Measurements from ENCODE around the gene GPN3. TPM values are rescaled to one million over a fixed set of nuclear protein-coding genes. Genes with fewer than 3 reads are reported as not detected.

The GPN3 gene
- total RNA-seq, 6 experiments from 2014 or later: 8.0 to 20.7 (median 13.9) TPM

DNA sequence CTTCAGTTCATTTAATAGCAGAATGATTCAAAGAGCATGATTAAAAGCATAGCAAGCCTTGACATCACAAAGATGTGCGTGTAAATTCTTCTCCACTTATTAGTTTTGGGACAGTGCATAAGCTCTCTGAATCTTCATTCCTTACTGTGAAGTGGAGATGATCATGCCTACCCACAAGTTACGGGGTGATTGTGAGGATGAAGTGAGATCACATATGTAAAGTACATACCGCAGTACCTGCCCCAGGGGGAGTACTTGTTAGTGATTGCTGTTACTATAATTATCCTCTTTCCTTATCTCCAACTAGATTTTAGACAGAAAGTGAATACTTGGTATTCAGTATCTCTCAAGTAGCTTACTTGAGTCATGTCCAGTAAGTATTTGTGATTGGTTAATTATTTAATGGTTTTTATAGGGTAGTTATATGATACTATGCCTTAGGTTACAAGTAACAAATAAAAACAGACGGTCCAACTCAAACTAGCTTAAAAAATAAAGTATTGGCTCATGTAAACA is 40.1 kb upstream of the GPN3 start:
- Histone ChIP-seq H3K27me3 (no peaks in the 10 kb centered on the region), H3K9me3 (no peaks in the 10 kb centered on the region), H3K4me3 (no peak overlapping the region), H3K4me1 (no peaks in the 10 kb centered on the region), H3K27ac (no peak overlapping the region), H3K36me3 (no peaks in the 10 kb centered on the region)
- ATAC-seq (no peak), DNase-seq (no peak)
- intact Hi-C loops (cut with DNase I): loop anchor here (5.0 to 10.0 kb wide), 2 partner anchors 94 to 97 kb away; no protein-coding TSS in a partner anchor
- WGBS (ENCODE audit: insufficient coverage, low coverage, low lambda C conversion rate, missing lambda C conversion rate): 68% methylated on average over 4 of the region's 4 CpGs
- TF ChIP-seq CTCF (IDR thresholded peaks at IDR 0.05) (no peak), POLR2A (IDR thresholded peaks at IDR 0.05) (no peak)

DNA sequence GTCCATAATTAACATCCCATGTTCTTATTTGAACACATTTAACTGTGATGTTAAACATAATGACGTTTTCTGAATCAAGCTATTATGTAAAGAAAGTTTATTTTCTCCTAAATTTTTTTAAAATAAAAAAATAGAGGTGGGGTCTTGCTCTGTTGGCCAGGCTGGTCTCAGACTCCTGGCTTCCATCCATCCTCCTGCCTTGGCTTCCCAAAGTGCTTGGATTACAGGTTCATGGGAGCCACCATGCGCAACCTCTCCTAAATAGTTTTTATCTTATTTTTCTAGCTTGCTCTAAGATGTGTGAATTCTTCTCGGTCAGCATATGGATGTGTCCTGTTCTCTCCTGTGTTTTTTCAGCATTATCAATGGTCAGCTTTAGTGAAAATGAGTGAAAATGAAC is 37.3 kb upstream of the GPN3 start:
- ATAC-seq: no peak
- DNase-seq: no peak
- intact Hi-C loops (cut with DNase I): loop anchor here (5.0 to 10.0 kb wide), 2 partner anchors 97 to 99 kb away; no protein-coding TSS in a partner anchor
- Histone ChIP-seq H3K4me3 (no peak overlapping the region), H3K27me3 (no peaks in the 10 kb centered on the region), H3K9me3 (no peaks in the 10 kb centered on the region), H3K4me1 (peaks cover 0 to 11% (median 4%) of the 10 kb centered on the region in 4 donors), H3K27ac (no peak overlapping the region), H3K36me3 (no peaks in the 10 kb centered on the region)
- WGBS (ENCODE audit: insufficient coverage, low coverage, low lambda C conversion rate, missing lambda C conversion rate): 71% methylated on average over 3 of the region's 3 CpGs
- no peak for TF ChIP-seq CTCF (IDR thresholded peaks at IDR 0.05)

GRCh38 chr12:110503432-110503831 is 35.4 kb upstream of the GPN3 start:
- Histone ChIP-seq H3K36me3 (no peaks in the 10 kb centered on the region), H3K27ac (no peak overlapping the region), H3K27me3 (no peaks in the 10 kb centered on the region), H3K9me3 (no peaks in the 10 kb centered on the region), H3K4me1 (peaks cover 0 to 27% (median 12%) of the 10 kb centered on the region in 4 donors), H3K4me3 (no peak overlapping the region)
- no peak for ATAC-seq
- TF ChIP-seq POLR2A (IDR thresholded peaks at IDR 0.05) (no peak), CTCF (IDR thresholded peaks at IDR 0.05) (no peak)
- intact Hi-C loops (cut with DNase I): loop anchor here in 1 of 2 donors (10.0 kb wide), 1 partner anchor 101 kb away; no protein-coding TSS in a partner anchor
- WGBS (ENCODE audit: insufficient coverage, low coverage, low lambda C conversion rate, missing lambda C conversion rate): 88% methylated on average over 1 of the region's 1 CpG
- no peak for DNase-seq

- intact Hi-C loops (cut with DNase I): loop anchor here in 1 of 2 donors (10.0 kb wide), 1 partner anchor 103 kb away; no protein-coding TSS in a partner anchor
- TF ChIP-seq POLR2A (IDR thresholded peaks at IDR 0.05) (peak; percentile 96), CTCF (IDR thresholded peaks at IDR 0.05) (no peak)
- peak; percentile 97 to 99 (median 98) for DNase-seq
Observed at GRCh38 chr12:110501752-110502738, 34.0 kb upstream of the GPN3 start, which contains the start of the genes RAD9B and VPS29. TSS of gene RAD9B (plus strand) at chr12:110502331. CDS start at chr12:110502338, 7 bp downstream. TSS of gene VPS29 (minus strand) at chr12:110502111. CDS start at chr12:110502051, 60 bp downstream.

More at GRCh38 chr12:110501752-110502738, 34.0 kb upstream of the GPN3 start, which contains the start of the genes RAD9B and VPS29:
- peak; percentile 95 to 98 (median 96) for ATAC-seq
- H3K9me3 ChIP-seq: no peaks in the 10 kb centered on the region
- peak within 1 kb of the TSS; percentile 83 to 97 (median 95) for H3K4me3 ChIP-seq
- no peaks in the 10 kb centered on the region for H3K36me3 ChIP-seq
- peaks cover 0 to 28% (median 12%) of the 10 kb centered on the region in 4 donors for H3K4me1 ChIP-seq
- peak within 1 kb of the TSS; percentile 78 to 80 (median 79) for H3K27ac ChIP-seq
- no peaks in the 10 kb centered on the region for H3K27me3 ChIP-seq
- WGBS (ENCODE audit: insufficient coverage, low coverage, low lambda C conversion rate, missing lambda C conversion rate): 13% methylated on average over 31 of the region's 61 CpGs
